ENCODE data around the gene LRP10.

DNA sequence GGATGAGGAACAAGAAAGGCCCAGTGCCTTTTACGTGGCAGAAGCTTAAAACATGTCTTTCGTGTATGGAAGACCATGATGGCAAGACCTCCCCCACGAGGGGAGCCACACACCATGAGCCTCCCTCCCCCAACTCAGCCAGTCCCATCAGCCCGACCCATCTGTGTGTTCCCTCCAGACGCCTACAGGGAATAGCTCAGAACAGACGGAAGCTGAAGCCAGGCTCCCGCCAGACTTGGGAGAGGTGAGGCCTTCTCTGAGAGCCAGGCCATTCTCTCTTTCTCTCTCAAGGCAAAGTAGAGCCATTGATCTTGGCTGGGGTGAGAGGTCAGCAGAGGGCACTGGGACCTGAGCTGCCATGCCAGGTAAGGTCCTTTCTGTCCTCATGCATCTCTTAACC lies 20.9 kb downstream of the LRP10 start:
- TF ChIP-seq, protein P1, sequence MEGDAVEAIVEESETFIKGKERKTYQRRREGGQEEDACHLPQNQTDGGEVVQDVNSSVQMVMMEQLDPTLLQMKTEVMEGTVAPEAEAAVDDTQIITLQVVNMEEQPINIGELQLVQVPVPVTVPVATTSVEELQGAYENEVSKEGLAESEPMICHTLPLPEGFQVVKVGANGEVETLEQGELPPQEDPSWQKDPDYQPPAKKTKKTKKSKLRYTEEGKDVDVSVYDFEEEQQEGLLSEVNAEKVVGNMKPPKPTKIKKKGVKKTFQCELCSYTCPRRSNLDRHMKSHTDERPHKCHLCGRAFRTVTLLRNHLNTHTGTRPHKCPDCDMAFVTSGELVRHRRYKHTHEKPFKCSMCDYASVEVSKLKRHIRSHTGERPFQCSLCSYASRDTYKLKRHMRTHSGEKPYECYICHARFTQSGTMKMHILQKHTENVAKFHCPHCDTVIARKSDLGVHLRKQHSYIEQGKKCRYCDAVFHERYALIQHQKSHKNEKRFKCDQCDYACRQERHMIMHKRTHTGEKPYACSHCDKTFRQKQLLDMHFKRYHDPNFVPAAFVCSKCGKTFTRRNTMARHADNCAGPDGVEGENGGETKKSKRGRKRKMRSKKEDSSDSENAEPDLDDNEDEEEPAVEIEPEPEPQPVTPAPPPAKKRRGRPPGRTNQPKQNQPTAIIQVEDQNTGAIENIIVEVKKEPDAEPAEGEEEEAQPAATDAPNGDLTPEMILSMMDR (IDR thresholded peaks at IDR 0.05), result no peak
- no peak for TF ChIP-seq EZH2 (IDR thresholded peaks at IDR 0.05; ENCODE audit: borderline replicate concordance, insufficient read depth, low read depth, low read length, poor library complexity, severe bottlenecking)
